Measurements from ENCODE around the gene CDK8.

CDK8 gene

GRCh38 chr13:26390203-26390602, 136.3 kb downstream of the CDK8 start:
- TF ChIP-seq, protein P1, sequence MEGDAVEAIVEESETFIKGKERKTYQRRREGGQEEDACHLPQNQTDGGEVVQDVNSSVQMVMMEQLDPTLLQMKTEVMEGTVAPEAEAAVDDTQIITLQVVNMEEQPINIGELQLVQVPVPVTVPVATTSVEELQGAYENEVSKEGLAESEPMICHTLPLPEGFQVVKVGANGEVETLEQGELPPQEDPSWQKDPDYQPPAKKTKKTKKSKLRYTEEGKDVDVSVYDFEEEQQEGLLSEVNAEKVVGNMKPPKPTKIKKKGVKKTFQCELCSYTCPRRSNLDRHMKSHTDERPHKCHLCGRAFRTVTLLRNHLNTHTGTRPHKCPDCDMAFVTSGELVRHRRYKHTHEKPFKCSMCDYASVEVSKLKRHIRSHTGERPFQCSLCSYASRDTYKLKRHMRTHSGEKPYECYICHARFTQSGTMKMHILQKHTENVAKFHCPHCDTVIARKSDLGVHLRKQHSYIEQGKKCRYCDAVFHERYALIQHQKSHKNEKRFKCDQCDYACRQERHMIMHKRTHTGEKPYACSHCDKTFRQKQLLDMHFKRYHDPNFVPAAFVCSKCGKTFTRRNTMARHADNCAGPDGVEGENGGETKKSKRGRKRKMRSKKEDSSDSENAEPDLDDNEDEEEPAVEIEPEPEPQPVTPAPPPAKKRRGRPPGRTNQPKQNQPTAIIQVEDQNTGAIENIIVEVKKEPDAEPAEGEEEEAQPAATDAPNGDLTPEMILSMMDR (conservative IDR thresholded peaks at IDR 0.05; ENCODE audit: low read depth, low read length): no peak
- H3K4me3 ChIP-seq (ENCODE audit: low read length): no peak overlapping the region
- no peak for DNase-seq (ENCODE audit: low read depth)

DNA sequence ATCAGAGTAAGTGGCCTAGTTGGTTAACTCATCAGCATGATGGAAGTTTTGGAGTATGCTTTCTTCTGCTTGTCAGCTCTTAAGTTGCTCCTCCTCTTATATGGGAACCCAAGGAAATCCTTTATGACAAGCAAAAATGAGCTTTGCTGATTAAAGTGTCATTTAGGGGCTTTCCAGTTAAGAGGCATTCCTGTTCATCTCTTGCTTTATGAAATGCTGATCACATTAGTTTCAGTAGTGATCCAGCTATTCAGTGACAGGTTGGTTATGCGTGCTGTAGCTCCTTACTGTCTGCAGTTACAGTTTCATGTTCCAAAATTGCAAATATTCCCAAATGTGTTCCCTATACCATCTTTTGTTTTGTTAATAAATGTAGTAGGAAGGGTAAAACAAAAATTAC, 146.6 kb downstream of the CDK8 start:
- TF ChIP-seq, protein P1 (conservative IDR thresholded peaks at IDR 0.05; ENCODE audit: low read depth, low read length): no peak
- DNase-seq (ENCODE audit: low read depth): no peak
- no peak overlapping the region for H3K4me3 ChIP-seq (ENCODE audit: low read length)

GRCh38 chr13:26401069-26401468, 147.1 kb downstream of the CDK8 start:
- H3K4me3 ChIP-seq (ENCODE audit: low read length): no peak overlapping the region
- no peak for DNase-seq (ENCODE audit: low read depth)
- TF ChIP-seq, protein P1 (conservative IDR thresholded peaks at IDR 0.05; ENCODE audit: low read depth, low read length): no peak

DNA sequence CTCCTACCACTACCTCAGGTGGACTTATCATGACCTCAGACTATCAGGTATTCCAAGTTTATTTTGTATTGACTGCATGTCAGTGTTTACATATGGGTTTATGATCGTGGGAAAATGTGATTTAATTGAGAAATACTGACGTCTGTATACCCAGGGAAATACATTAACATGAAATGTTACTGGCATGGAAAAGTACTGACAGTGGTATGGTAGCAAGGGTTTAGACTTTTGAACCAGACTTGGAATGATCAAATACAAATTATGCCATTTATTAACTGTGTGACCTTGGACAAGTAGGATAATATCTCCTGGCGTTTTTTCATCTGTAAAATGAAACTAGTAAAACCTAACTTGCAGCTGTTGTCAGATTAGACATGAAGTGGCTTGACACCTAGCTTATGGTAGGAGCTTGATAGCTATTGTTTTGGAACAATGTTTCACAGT, 147.7 kb downstream of the CDK8 start:
- TF ChIP-seq, protein P1 (conservative IDR thresholded peaks at IDR 0.05; ENCODE audit: low read depth, low read length): no peak
- no peak for DNase-seq (ENCODE audit: low read depth)
- no peak overlapping the region for H3K4me3 ChIP-seq (ENCODE audit: low read length)

DNA sequence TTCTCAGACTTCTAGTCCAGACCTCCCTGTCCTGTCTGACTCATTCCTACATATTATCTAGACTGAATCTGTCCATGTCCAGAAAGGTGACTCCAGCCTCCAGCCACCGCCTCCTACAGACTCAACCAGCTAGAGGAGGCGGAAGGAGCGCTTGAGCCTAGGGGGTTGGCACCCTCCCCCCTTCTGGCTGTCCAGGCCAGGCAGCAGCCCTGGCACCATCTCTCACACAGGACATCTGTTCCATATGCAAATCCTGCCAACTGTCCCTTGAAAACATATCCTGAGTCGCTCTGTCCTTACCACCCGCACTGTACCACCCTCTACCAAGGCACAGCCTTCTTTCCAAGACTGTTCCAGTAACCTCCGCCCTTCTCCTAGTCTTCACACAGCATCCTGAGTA, 152.9 kb downstream of the CDK8 start:
- TF ChIP-seq, protein P1 (conservative IDR thresholded peaks at IDR 0.05; ENCODE audit: low read depth, low read length): no peak
- DNase-seq (ENCODE audit: low read depth): no peak
- H3K4me3 ChIP-seq (ENCODE audit: low read length): no peak overlapping the region

GRCh38 chr13:26411206-26411605, 157.3 kb downstream of the CDK8 start:
- no peak overlapping the region for H3K4me3 ChIP-seq (ENCODE audit: low read length)
- DNase-seq (ENCODE audit: low read depth): no peak
- TF ChIP-seq, protein P1 (conservative IDR thresholded peaks at IDR 0.05; ENCODE audit: low read depth, low read length): no peak

DNA sequence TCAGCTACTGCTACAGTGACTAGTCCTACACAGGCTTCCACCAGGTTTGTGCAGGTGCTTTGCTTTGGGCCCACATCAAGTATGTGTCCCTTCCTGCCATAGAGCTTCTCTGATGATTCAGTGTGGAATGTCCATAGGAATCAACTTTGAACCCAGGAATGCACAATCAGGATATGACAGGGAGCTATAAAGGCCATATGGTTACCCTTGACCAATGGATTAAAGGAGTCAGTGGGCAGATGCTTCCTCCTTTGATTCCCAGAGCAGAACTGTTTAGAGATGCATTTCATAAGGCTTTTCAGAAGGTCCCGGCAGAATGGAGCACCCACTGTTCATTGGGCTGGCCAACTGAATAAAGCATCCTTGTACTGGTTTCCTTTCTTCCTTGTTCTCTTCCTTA, 158.3 kb downstream of the CDK8 start:
- no peak overlapping the region for H3K4me3 ChIP-seq (ENCODE audit: low read length)
- TF ChIP-seq, protein P1 (conservative IDR thresholded peaks at IDR 0.05; ENCODE audit: low read depth, low read length): no peak
- no peak for DNase-seq (ENCODE audit: low read depth)
